ENCODE data around the gene MID1IP1. TPM values are rescaled to one million over a fixed set of nuclear protein-coding genes. Genes with fewer than 3 reads are reported as not detected.
A peak's percentile ranks its signal among the peaks of the same experiment; 100 is the strongest.

MID1IP1 gene
- total RNA-seq, 1 donor from 2014 or later = 26.0 TPM

DNA sequence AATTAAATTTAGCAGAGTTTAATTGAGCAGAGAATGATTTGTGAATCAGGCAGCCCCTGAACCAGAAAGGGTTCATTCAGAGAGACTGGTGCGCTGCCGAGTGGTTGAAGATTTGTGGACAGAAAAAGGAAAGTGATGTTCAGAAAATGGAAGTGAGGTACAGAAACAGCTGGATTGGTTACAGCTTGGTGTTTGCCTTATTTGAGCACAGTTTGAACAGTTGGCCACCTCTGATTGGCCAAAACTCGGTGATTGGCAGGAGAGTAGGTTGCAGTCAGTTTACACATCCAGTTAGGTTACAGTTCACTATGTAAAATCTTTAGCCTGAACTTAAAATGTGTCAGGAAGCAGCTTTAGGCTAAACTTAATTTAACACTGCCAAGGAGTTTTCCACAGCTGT lies 14.9 kb downstream of the MID1IP1 start:
- DNase-seq (ENCODE audit: low read depth) = no peak

- DNase-seq (ENCODE audit: low read depth) = no peak
Measured at GRCh38 chrX:38817004-38817703, 15.9 kb downstream of the MID1IP1 start.

GRCh38 chrX:38819163-38819562 lies 17.9 kb downstream of the MID1IP1 start:
- DNase-seq (ENCODE audit: low read depth) = no peak

DNA sequence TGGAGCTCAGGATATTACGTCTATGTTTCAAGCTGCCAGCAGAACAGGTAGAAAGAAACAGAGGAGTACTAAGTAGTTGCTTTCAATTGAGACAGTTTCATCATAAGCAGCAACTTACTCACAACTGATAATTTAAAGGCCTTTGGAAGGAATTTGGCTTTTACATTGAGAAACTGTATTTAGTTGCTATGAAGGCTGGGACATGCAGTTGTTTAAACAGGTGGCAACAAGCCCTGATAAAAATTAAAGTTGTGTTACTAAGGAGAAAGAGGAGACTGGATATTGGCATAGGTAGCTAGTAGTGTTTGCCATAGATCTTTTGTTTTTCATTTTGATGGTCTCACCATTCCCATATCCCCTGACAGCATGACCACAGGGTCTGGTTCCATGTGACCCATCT lies 18.4 kb downstream of the MID1IP1 start:
- no peak for DNase-seq (ENCODE audit: low read depth)

DNA sequence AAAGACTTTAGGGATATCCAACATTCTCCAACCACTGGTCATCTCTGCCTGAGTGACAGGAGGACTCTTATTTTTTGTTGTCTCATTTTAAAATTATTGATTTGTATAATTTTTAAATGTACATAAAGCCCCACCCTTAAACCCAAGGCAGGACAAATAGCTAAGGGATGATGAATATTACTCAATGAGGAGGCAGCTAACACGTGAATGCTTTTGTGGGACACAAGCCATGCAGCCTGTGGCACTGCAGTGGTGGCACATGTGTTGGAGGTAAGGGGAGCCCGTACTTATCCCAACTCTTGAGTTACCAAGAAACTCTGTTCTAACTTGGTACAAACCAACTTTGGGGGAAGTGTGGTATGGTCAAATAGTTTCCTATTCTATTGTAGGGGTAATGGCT lies 19.5 kb downstream of the MID1IP1 start:
- DNase-seq (ENCODE audit: low read depth) = no peak

DNA sequence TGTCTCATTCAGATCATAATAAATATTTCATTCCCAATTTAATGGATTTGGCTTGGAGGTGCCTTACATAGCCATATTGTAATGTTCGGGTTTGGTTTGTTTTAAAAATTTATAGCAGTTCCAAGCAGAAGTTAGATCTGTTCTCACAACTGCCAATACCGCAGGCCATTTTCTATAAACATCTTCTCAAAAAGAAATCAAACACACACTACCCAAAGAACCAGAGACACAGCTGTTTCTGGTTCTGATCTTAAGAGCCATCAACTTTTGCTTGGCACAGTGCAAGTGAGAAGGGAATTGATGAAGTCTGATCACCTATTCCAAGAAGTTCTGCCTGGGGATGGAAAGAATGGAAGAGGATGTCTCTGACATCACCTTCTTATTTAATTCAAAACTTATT lies 22.9 kb downstream of the MID1IP1 start:
- no peak for DNase-seq (ENCODE audit: low read depth)

DNA sequence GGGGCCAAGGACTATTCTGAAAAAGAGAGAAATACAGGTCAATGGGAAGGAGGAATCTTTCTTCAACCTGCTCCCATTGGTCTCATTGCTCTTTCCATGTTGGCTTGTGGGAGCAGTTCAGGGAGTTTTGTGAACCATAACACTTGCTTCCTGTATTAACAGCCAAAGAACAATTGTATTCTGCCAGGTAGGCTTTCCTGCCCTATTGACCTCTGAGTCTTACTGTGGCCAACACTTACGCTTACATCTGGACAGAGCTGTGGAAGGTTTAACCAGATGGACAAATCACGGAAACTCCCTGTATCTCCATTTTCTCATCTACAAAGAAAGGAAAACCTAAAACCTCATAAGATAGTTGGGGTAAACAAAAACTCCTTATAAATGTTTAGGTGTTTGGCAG lies 30.7 kb downstream of the MID1IP1 start:
- DNase-seq (ENCODE audit: low read depth) = peak; percentile 67

DNA sequence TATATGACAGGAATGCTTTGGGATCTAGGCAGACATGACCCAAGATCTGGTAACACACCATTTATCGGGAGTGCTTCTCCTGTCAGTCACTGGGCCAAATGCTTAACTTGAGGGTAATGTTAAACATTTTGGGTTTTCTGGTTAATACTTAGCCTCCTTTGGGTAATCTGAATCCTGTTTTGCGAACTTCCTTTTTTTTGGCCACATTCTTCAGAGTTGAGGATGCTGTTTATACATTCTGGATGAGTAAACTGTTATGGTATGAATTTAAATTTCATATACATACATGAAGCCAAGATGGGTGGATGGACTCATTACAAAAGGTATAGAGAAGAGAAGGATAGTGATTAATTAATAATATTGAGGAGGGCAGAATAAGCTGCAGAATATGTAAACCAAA lies 36.1 kb downstream of the MID1IP1 start:
- DNase-seq (ENCODE audit: low read depth) = no peak

- DNase-seq (ENCODE audit: low read depth) = no peak
Measured at GRCh38 chrX:38839277-38839676, 38.0 kb downstream of the MID1IP1 start.

DNA sequence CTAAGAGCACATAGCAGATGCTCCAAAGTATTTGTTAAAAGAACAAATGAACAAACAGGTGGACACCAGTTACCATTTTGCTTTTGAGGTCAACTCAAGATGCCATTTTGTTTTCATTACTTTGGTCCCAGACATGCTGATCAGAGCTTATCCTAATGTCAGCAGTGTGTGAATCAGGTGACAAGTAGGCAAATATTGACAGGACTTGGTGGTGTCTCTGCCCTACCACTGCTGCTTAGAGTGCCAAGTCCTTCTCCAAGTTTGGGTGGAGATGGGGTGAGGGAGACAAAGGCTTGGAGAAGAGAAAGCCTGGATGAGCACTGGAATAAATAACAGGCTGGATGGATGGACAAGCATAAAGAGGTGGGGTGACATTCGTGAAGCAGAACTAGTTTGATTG lies 38.7 kb downstream of the MID1IP1 start:
- DNase-seq (ENCODE audit: low read depth) = no peak

GRCh38 chrX:38841750-38842149 lies 40.5 kb downstream of the MID1IP1 start:
- no peak for DNase-seq (ENCODE audit: low read depth)

- no peak for DNase-seq (ENCODE audit: low read depth)
Measured at GRCh38 chrX:38845426-38845825, 44.2 kb downstream of the MID1IP1 start.

DNA sequence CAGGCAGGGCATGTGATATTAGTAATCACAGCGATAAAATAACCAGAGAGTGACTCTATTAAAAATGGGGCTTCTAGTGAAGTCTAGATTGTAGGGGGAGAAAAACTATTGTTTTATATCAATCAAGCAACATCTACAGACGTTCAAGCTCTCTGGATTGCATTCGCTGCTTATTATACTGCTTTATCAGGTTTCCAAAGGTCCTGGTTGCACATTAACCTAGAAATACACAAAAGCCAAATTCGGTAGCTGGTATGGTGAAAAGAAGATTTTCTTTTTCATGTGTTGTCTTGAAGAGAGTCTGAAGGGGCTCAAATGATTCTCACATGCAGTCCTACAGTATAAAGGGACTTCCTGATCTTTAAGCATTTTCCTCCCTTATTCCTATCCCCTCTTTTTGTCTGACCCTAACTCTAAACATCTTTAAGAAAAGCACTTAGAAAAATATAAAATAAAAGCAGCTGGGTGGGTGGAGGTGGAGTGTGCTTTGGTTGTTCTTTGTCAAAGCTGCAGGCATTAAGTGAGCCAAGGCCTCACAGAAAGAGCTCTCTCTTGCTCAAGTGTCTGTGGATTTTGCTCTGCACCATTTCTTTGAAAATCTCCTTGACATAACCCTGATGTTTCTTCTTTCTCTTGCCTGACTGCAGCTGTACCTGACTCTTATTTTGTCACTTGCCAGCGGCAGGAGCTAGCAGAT lies 46.1 kb downstream of the MID1IP1 start:
- no peak for DNase-seq (ENCODE audit: low read depth)

DNA sequence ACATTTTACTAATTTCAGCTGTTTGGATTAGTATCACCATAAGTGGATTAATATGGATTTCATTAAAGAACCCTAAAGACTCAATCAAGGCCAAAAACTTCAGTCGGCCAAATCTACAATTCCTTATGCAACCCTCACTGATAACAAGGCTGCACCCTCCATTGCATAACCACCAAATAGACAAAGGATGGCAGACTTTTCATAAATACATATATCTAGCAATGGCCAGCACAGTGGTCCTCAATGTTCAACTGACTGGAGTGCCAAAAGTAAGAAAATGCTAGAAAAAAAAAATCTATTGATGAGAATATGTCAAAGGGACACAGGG lies 46.6 kb downstream of the MID1IP1 start:
- no peak for DNase-seq (ENCODE audit: low read depth)

DNA sequence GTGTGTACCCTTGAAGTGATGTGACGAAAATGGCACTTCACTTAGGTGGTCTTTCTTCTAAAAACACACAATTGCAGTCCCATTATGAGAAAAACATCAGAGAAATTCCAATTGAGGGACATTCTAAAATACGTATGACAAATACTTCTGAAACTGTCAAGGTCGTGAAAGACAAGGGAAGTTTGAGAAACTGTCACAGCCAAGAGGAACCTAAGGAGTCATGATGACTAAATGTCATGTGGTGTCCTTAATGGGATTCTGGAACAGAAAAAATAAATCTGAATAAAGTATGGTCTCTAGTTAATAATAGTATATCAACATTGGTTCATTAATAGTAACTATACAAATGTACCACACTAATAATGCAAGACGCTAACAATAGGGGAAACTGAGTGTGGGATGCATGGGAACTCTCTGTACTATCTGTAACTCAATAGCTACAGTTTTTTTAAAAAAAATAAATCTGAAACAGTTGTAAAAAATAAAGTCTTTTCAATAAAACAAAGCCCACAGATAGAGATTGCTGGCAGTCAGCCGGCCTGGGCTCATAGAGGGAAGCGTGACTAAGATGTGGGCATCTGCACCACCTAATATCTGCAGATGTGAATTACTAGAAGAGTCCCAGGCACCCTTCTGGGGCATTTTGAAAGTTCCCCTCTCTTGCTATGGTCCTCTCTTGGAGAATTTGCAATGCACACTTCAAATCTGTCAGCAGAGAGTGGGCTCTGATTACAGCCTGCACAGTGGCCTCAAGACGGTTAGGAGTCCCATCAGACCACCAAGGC lies 47.6 kb downstream of the MID1IP1 start:
- DNase-seq (ENCODE audit: low read depth) = no peak

DNA sequence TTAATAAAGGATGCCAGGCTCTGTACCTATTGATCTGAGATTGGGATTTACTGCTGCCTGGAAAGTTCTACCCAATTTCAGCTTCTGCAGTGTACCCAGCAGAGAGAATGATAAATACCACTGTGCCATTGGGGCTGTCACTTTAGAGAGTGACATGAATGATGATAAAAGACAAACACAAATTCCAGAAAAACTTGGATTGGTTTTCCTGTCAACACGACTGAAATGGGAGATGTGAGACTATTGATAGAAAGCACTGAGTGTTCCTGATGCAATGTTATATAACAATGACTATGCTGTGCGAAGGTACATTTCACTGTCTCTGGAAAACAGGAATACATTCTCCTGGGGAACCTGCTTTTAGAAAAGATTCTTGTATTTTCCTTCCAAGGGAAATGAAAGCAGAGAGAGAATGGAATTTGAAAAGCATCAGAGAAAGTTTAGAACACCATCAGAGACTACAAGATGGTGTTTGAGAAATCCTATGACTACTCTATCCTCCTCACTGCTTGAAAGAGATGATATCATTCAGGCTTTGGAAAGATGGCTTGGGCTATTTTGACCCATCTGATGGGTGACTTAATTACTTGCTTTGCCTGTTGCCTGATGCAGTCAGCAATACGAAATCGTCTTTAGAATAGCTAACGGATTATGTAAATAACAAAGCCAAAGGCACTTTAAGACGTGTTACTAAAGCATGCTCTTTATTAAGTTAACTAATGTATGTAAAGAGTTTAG lies 49.7 kb downstream of the MID1IP1 start:
- no peak for DNase-seq (ENCODE audit: low read depth)

DNA sequence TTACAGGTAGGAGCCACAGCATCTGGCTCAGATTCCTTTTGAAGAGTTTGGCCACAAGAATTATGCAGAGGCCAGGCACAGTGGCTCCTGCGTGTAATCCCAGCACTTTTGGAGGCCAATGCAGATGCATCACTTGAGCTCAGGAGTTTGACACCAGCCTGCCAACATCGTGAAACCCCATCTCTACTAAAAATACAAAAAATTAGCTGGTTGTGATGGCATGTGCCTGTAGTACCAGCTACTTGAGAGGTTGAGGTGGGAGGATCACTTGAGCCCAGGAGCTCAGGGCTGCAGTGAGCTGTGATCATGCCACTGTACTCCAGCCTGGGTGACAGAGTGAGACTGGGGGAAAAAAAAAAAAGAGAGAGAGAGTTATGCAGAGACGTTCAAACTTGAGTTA lies 53.0 kb downstream of the MID1IP1 start:
- DNase-seq (ENCODE audit: low read depth) = no peak

Other genes starting within 250 kb of the MID1IP1 start
- 0.89 TPM in 1 of 2 replicates, not detected in the other for gene TSPAN7, start 239.9 kb upstream of the MID1IP1 start, total RNA-seq

All from renal cortical epithelial cell (primary cell).